GM18870 (cell line): ENCODE measurements around the gene KREMEN1.

Experiments used
- ATAC-seq: cut with Tn5 transposase; IDR thresholded peaks from one replicate; pipeline ENCODE4 v1.9.1; 2021; ENCODE audit warnings: moderate library complexity; ENCODE audit not compliant: unreplicated experiment

The KREMEN1 gene

GRCh38 chr22:29048822-29049654 is 23.8 kb upstream of the KREMEN1 start:
- no peak for ATAC-seq

DNA sequence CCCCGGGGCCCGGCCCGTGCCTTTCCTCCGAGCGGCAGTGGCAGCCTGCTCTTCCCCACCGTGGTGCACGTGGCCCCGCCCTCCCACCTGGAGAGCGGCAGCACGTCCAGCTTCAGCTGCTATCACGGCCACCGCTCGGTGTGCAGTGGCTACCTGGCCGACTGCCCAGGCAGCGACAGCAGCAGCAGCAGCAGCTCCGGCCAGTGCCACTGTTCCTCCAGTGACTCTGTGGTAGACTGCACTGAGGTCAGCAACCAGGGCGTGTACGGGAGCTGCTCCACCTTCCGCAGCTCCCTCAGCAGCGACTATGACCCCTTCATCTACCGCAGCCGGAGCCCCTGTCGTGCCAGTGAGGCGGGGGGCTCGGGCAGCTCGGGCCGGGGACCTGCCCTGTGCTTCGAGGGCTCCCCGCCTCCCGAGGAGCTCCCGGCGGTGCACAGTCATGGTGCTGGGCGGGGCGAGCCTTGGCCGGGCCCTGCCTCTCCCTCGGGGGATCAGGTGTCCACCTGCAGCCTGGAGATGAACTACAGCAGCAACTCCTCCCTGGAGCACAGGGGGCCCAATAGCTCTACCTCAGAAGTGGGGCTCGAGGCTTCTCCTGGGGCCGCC is 23.1 kb upstream of the KREMEN1 start:
- ATAC-seq = no peak

DNA sequence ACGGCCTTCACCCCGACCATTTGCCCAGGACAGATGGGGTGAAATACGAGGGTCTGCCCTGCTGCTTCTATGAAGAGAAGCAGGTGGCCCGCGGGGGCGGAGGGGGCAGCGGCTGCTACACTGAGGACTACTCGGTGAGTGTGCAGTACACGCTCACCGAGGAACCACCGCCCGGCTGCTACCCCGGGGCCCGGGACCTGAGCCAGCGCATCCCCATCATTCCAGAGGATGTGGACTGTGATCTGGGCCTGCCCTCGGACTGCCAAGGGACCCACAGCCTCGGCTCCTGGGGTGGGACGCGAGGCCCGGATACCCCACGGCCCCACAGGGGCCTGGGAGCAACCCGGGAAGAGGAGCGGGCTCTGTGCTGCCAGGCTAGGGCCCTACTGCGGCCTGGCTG is 22.4 kb upstream of the KREMEN1 start:
- ATAC-seq = no peak

GRCh38 chr22:29053048-29053702 is 19.7 kb upstream of the KREMEN1 start:
- ATAC-seq = no peak

DNA sequence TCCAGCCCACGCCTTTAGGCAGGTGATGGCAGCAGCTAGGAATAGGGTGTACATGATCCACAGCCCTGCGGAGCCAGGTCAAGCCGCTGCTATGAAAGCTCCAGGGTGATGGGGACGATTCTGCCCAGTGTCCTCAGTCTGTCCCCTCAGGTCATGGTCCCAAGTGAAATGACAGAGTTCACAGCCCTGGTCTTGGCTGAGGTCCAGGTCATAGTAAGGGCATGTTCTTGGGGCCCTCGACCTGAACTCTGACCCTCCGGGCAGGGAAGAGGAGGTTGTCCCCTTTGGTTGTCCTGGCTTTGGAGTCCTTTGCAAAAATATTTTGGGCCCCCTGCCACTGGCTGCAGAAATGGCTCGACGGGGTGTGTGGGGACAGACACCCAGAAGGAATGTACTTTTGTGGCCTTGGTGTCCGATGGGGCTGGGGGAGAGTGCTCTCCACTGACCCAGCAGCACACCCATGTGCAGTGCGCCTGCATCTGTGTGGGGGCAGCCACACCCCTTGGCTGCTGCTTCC is 18.5 kb upstream of the KREMEN1 start:
- ATAC-seq = no peak

- ATAC-seq = no peak
Observed at GRCh38 chr22:29055192-29055830, 17.5 kb upstream of the KREMEN1 start.

DNA sequence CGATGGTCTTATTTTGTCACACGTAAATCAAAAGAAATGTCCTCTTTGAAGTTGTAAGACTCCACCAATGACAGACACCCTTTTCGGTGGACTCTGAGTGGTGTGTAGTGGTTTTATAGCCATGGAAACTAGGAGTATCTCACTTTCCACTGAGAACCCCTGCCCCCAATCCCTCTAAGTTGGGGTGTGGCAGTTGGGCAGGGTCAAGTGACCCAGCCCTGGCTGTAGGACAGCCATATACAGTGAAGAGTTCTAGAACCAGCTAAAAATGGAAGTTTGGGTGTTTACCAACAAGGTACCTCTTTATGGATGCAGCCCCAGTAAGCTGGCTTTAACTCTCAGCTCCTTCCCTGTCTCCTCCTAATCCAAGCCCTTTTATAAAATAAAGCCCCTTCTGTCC is 16.4 kb upstream of the KREMEN1 start:
- no peak for ATAC-seq

GRCh38 chr22:29060251-29060869 is 12.5 kb upstream of the KREMEN1 start:
- ATAC-seq = no peak

DNA sequence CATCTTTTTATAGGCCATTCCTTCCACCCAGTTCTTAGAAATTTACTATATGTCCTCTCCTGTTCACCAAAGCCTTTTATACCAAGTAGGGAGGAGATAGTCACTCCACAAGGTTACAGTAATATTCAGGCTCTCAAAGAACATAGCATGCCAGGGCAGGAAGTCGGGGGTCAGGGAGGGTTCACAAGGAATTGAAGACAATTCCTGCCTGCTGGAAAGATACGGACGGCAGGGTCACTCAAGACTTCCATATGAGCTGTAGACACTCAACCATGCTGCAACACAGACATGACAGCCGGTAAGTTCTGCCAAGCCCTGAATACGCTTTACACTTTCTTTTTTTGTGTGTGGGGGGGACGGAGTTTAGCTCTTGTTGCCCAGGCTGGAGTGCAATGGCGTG is 11.9 kb upstream of the KREMEN1 start:
- no peak for ATAC-seq

GRCh38 chr22:29061773-29062172 is 11.1 kb upstream of the KREMEN1 start, which contains the start of gene C22orf31:
Gene C22orf31, minus strand, starts transcription at chr22:29061831. Its CDS starts 39 bp downstream, at chr22:29061792.
- no peak for ATAC-seq

- ATAC-seq = no peak
Observed at GRCh38 chr22:29062286-29062821, 10.5 kb upstream of the KREMEN1 start.

DNA sequence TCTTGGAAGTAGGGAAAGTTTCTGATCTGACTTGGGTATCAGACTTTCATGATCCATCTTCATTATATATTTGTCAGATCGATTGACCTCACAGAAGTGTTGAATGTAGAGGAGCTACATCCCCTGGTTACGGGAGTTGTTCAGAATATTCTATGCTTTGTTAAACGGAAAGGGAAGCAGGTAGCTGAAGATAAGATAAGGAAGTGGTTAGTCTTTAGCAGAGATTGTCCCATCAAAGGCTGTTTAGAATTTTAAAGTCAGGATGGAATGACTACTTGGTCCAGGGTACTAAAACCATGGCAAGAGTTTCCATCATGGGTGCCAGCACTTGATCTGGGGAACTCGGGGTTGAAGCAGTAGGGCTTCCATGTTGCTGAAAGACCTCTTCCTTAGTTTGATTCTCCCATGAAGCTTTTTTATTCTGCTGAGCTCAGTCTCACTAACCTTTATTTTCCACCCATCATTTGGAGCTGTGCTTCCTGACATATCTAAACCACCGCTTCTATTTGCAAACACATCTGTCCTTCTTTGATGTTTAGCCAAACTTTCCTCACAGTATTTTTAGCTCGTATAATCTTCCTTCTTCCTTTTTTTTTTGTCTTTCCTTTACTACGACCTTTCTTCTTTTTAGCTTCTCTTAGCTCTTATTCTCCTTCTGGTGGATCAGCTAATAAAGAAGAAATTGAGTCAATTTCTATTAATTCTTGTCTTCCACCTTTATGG is 7.2 kb upstream of the KREMEN1 start:
- ATAC-seq = no peak

DNA sequence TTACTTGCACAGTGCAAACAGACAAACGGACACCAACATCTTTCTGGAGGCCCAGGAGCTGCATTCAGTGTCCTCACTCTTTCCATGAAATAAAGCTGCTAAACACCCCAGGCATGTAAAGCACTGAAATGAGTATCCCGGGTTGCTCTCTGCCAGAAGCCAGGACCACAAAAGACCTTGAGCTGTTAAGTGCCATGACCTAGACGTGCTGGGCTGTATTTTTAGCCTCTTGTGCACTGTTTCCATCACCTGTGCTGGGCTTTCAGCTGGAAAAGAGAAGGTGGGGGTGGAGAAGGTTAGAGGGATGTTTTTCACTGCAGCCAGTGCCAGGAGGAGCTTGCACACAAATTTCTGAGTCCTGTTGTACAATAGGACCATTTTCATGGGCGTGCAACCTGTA is 3.4 kb upstream of the KREMEN1 start:
- ATAC-seq = no peak

GRCh38 chr22:29070490-29070889 is 2.3 kb upstream of the KREMEN1 start:
- ATAC-seq = no peak

GRCh38 chr22:29071261-29072045 is 1.4 kb upstream of the KREMEN1 start:
- ATAC-seq = no peak

GRCh38 chr22:29072193-29072978 is 449 bp upstream of the KREMEN1 start:
- no peak for ATAC-seq

DNA sequence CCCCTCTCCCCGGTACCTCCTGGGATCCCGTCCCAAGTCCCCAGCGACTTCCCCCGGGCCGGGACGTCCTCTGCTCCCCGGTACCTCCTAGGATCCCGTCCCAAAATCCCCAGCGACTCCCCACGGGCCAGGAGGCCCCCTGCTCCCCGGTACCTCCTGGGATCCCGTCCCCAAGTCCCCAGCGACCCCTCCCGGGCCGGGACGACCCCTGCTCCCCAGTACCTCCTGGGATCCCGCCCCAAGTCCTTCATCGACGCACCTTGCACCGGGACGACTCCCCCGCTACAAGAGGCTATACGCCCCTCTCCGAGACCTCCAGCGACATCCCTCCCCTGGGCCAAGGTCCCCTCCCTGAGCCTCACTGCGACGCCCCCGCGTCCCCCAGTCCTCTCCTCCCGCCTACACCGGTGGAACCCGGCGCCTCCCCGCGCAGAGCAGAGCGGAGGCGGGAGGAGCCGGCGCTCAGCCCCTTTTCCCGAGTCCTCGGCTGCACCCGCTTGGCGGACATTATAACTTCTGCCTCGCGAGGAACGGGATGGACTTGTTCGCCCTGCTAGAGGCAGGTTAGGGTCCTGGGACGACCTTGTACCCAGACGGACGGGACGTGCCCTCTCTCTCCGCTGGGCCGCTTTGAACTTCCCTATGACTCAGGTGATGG is 912 bp downstream of the KREMEN1 start:
- ATAC-seq = no peak

- no peak for ATAC-seq
Observed at GRCh38 chr22:29074276-29074772, 1.5 kb downstream of the KREMEN1 start.
